SU-DHL-6 (cell line): ENCODE data around the gene TENT5C.

ENCODE experiments used
- CTCF ChIP-seq: fragments of 200-600 bp; sonication (generic); IDR thresholded peaks from one replicate; pipeline ENCODE4 v1.5.1; 2017; ENCODE audit warnings: antibody characterized with exemption, mild to moderate bottlenecking, low read length, moderate library complexity; ENCODE audit not compliant: insufficient read depth, poor library complexity, severe bottlenecking
- EZH2phosphoT487 ChIP-seq: fragments of 200-600 bp; sonication (generic), shearing (Covaris generic); conservative IDR thresholded peaks from 2 replicates; pipeline ENCODE4 v1.6.1; 2018; ENCODE audit warnings: mild to moderate bottlenecking, antibody characterized with exemption, low read length, moderate library complexity, mixed read lengths

GRCh38 chr1:117565745-117566455 is 39.9 kb upstream of the TENT5C start:
- TF ChIP-seq CTCF: no peak
- no peak for TF ChIP-seq EZH2phosphoT487
